NCI-H345 (cell line): Measurements from ENCODE around the gene SLC25A25.
"Not testable (repeated sequence)": the region's sequence is repeated elsewhere in the genome, so short reads cannot be mapped to it uniquely, and the experiment has no call there.

ENCODE experiments used
- DNase-seq: peaks from one replicate; lab custom pipeline; 2025; lab: John Stamatoyannopoulos, UW

SLC25A25 gene

GRCh38 chr9:128051932-128052709, 15.9 kb upstream of the SLC25A25 start:
- no peak for DNase-seq

- DNase-seq: no peak
Observed at GRCh38 chr9:128053560-128053959, 14.5 kb upstream of the SLC25A25 start.

- no peak for DNase-seq
Observed at GRCh38 chr9:128054087-128054486, 13.9 kb upstream of the SLC25A25 start.

DNA sequence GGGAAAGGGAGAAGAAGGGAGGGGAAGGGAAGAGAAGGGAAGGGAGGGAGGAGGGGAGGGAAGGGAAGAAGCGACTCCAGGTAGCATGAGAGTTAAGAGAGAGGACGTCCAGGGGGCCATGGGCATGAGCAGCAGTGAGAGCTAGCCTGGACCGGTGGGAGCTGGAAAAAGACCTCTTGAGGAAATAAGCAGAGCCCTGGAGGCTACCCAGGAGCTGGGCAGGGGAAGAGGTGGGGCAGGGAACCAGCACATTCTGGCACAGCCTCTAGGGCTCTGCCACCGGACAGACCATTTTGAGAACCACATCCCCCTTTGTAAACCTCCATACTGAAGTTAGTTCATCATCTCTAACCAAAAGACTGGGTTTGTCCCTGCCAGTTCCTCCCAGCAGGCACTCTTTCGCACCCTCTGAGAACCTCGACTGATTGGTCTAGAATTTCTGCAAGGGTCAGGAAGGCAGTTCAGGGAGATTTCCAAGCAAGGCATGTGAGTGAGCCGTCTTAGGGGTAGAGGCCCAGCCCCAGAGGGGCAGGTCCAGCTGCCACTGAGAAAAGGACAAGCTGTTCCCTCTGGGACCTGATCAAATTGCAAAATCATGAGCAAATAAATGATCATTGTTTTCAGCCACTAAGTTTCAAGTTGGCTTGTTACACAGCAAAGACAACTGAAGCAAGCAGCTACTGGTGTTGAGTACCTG, 12.5 kb upstream of the SLC25A25 start:
- DNase-seq: no peak

DNA sequence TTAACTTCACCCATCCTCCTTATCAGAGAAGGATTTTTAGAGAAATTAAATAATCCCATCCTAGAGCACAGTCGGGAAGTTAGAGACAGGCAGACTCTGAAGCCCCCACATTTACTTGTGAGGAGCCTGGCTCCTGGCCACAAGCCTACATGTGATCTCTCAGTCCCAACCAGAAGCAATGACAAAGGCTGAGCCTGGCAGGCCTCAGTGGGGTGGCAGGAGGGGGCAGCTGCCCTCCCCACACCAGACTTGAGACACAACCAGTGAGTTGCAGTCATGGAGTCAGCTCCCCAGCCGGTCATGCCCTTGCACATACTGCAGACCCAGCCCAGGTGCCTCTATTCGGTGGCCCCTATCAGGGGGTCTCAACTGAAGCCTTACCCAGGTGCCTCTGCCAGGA, 11.9 kb upstream of the SLC25A25 start:
- DNase-seq: no peak

- peak; percentile 16 for DNase-seq
Observed at GRCh38 chr9:128056887-128057723, 10.9 kb upstream of the SLC25A25 start.

- no peak for DNase-seq
Observed at GRCh38 chr9:128057724-128058409, 10.2 kb upstream of the SLC25A25 start.

DNA sequence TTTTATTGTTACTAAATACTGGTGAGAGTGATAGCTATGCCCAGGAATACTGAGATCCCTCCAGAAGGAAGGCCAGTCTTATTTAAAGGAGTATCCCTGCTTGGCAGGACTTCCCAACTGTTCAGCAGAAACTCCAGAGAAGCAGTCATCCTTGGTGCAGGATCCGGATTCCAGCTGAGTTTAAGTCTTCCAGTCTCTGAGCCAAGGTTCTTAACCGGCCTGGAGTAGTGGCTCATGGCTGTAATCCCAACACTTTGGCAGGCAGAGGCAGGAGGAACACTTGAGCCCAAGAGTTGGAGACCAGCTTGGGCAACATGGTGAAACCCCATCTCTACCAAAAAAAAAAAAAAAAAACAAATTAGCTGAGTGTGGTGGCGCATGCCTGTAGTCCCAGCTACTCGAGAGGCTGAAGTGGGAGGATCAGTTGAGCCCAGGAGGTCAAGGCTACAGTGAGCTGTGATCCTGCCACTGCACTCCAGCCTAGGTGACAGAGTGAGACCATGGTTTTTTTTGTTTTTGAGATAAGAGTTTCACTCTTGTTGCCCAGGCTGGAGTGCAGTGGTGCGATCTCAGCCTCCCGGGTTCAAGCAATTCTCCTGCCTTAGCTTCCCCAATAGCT, 8.6 kb upstream of the SLC25A25 start:
- DNase-seq: no peak

DNA sequence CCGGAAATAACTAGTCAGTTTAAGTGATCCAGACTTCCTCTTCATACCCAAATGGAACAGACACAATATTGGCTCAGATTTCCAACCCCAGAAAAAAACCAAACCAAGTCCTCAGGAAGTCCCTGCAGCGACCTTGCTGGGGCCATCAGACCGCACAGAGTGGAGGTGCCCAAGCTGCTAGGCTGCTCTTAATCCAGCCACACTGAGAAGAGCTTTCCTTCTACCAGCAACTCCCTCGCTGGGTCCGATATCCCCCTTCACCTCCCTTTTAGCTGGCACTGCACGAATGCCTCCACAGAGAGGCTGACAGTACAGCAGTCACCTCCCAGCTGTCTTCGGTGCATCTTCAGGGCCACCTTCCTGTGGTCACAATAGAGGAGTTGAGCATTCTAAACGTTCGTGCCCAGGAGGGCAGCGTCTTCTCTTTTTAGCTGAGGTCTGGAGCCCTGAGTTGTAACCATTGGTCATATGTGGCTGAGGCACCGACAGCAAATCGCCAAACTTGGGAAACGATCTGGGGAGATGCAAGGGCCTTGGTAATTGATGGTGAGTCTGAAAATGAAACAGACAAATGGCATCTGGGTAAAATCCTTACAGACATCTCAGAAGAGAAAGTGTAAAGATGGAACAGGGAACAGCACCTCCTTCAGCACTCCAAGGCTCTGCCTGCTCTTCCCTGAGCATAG, 6.6 kb upstream of the SLC25A25 start:
- DNase-seq: no peak

- DNase-seq: no peak
Observed at GRCh38 chr9:128062279-128062678, 5.8 kb upstream of the SLC25A25 start.

GRCh38 chr9:128062846-128063831, 4.9 kb upstream of the SLC25A25 start:
- DNase-seq: no peak

DNA sequence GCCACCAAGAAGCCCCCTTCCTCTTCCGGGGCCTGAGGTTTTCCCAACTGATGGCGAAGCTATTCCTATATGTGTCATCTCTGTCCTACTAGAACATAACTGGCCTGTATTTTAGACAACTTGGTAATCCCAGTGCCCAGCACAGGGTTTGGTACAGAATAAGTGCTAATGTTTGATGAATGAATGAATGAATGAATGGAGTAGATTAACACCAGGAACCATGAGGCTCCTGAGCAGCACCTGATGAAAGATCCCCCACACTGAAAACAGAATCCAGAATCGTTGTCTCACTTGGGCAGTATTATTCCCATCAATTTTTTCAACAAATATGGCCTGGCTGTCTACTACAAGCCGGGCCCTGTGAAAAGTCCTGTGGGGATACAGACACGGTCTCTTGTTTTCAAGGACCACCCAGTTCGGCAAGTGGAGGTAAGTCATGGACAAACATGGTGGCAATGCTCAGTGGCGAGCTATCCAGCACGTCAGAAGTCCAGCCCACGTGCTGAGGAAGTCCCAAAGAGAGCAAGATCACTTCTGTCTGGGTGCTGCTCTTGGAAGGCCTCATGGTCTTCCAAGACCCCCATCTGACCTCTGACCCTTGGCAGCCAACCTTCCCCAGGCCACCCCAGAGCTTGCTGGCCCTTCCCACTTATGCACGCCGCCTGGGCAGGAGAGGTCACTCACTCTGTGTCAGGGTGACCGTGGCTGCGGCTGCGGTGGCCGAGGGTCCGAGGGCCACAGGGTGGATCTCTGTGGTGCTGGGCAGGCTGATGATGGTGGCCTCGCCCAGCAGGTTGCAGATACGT, 1.9 kb upstream of the SLC25A25 start:
- DNase-seq: no peak

DNA sequence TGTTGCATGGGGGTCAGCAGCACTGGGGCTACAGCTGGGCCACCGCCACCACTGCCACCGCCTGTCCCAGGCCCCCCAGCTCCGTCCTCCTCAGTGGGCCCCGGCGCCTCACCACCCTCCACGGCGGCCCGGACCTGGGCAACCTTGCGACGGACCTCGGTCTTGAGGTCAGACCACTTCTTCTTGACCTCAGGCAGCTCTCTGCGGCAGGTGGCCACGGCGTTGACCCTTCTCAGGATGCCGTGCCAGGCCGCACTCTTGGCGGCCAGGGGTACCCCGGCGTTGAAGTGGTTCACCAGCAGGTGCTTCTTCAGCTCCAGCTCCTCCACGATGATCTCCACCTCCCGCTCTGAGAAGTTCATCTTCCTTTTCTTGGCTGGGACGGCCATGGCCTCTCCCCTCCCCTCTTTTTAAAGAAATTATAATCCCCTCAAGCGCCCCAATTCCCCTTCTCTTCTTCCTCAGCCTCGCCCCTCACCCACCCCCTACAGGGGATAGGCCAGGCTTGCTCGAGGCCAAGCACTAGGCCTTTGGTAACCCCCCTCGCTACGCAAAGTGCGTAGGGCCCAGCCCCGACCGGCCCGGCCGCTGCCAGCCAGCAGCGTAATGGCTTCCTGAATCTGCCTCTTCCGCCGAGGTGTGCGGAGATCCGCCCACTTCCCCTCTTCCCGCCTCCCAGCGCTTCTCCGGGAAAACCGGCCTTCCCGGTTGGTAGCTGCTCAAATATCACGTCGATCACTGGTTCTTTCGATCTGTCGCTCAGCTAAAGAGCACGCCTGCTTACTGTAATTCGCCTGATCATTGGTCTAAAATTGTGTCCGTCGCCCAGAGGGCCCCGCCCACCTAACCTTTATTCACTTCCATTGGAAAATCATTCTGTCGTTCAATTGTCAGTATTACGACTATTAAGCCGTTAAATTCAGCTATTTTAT, 1.1 kb upstream of the SLC25A25 start, which contains the start of gene NAIF1:
NAIF1 (minus strand) TSS at position 608 of the 932 bp plus-strand sequence; CDS start at position 389, 219 bp downstream.
- DNase-seq: peak; percentile 99

DNA sequence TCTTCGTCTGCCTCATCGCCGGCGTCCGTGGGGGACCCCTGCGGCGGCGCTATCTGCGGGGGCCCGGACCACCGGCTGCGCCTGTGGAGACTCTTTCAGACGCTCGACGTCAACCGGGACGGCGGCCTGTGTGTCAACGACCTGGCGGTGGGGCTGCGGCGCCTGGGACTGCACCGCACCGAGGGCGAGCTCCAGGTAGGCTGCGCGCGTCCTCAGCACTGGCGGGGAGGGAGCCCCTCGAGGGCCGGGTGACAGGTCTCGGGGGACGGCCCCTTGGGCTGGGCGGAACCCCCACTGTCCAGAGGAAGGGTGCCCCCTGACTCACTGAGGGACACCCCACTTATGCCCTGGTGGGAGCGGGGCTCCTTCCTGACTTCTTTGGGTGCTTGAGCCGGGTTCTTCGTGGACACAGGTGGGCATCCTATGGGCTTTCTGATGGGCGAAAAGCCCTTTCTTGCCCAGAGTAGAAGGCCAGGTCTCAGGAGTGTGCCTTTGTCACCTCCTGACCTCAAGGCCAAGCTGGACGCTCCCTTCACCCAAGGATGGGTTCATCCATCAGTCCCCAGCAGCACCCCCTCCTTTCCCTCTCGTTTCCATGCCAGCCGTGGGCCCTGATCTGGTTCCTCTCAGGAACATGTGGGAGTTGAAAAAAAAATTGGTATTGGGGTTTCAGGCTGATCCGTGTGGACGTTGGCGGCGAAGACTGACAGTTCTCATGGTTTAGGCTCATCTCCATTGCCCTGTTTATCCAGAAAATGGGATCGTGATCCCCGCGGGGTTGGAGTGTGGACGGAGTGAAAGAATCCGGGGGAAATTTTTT, 564 bp downstream of the SLC25A25 start:
- DNase-seq: no peak

- no peak for DNase-seq
Observed at GRCh38 chr9:128070874-128071273, 2.8 kb downstream of the SLC25A25 start.

- DNase-seq: not testable (repeated sequence)
Observed at GRCh38 chr9:128071475-128071874, 3.4 kb downstream of the SLC25A25 start.
